GM23338 (cell line): ENCODE results near the gene KRTAP4-9.

Experiments used
- CREB1 ChIP-seq: fragments of 250-450 bp; sonication (Bioruptor Pico); IDR thresholded peaks from 2 replicates; pipeline ENCODE4 v1.5.0; 2020; ENCODE audit warnings: low read depth, mild to moderate bottlenecking, moderate library complexity
- CTCF ChIP-seq, 2 experiments: fragments of 200-600 bp in 1 of 2; sonication (generic) in 1 of 2; conservative IDR thresholded peaks; 2 replicates each; pipeline versions ENCODE4 v1.5.1 to v1.6.1; 2016 to 2017; ENCODE audit warnings: antibody characterized with exemption in 2 of 2, low read depth in 2 of 2, mild to moderate bottlenecking in 2 of 2, moderate library complexity in 1 of 2
- EZH2 ChIP-seq: fragments of 200-600 bp; sonication (generic); IDR thresholded peaks from one replicate; pipeline ENCODE4 v1.8.0; 2017; ENCODE audit warnings: antibody characterized with exemption, mild to moderate bottlenecking, low read depth; ENCODE audit not compliant: unreplicated experiment
- ZNF331 ChIP-seq: fragments of 250-450 bp; sonication (Bioruptor Pico); IDR thresholded peaks from 2 replicates; pipeline ENCODE4 v1.5.0; 2020; ENCODE audit warnings: low read depth, mild to moderate bottlenecking, moderate library complexity

GRCh38 chr17:41071606-41072360 is 33.4 kb upstream of the KRTAP4-9 start:
- TF ChIP-seq CTCF (conservative IDR thresholded peaks at IDR 0.05; ENCODE audit: low read depth in 2 of 2) (no peak), CREB1 (CRISPR knock-in tag) (no peak), EZH2 (no peak), ZNF331 (CRISPR knock-in tag) (no peak)
